Neural cell (in vitro differentiated cells): ENCODE measurements around the gene ZBTB2. TPM values are rescaled to one million over a fixed set of nuclear protein-coding genes. Genes with fewer than 3 reads are reported as not detected.

Experiments used
- H2AFZ ChIP-seq: fragments of 200-600, 300-800 bp; sonication (generic), shearing (Covaris generic); 2 replicates; pipeline ENCODE4 v1.6.0; 2014; ENCODE audit warnings: low read depth, mild to moderate bottlenecking, antibody characterized with exemption, low read length, moderate library complexity
- H3F3A ChIP-seq: fragments of 200-600 bp; shearing (Covaris generic); 2 replicates; pipeline ENCODE4 v1.6.1; 2016; ENCODE audit warnings: mild to moderate bottlenecking, moderate library complexity, mixed read lengths, antibody characterized with exemption, low read length; ENCODE audit not compliant: insufficient read depth, poor library complexity, severe bottlenecking
- H3K27ac ChIP-seq: fragments of 200-600, 300-800 bp; sonication (generic), shearing (Covaris generic); 2 replicates; pipeline ENCODE4 v1.5.1; 2014; ENCODE audit warnings: mild to moderate bottlenecking, low read length, moderate library complexity
- H3K27me3 ChIP-seq: fragments of 300-800, 200-600 bp; sonication (generic), shearing (Covaris generic); 2 replicates; pipeline ENCODE4 v1.6.0; 2014; ENCODE audit warnings: mild to moderate bottlenecking, low read depth, low read length, moderate library complexity; ENCODE audit not compliant: insufficient read depth
- H3K36me3 ChIP-seq: fragments of 300-800, 200-600 bp; sonication (generic), shearing (Covaris generic); 2 replicates; pipeline ENCODE4 v1.5.1; 2014; ENCODE audit warnings: mild to moderate bottlenecking, antibody characterized with exemption, low read length, moderate library complexity; ENCODE audit not compliant: insufficient read depth
- H3K4me2 ChIP-seq: fragments of 300-800, 200-600 bp; sonication (generic), shearing (Covaris generic); 2 replicates; pipeline ENCODE4 v1.6.0; 2014; ENCODE audit warnings: mild to moderate bottlenecking, low read length
- H3K4me3 ChIP-seq: fragments of 300-800, 200-600 bp; sonication (generic), shearing (Covaris generic); 2 replicates; pipeline ENCODE4 v1.5.1; 2014; ENCODE audit warnings: mild to moderate bottlenecking, low read length, moderate library complexity
- H3K79me2 ChIP-seq: fragments of 200-600 bp; shearing (Covaris generic); replicated peaks from 2 replicates; pipeline ENCODE4 v1.6.0; 2014; ENCODE audit warnings: mild to moderate bottlenecking, low read length, moderate library complexity; ENCODE audit not compliant: insufficient read depth
- H3K9ac ChIP-seq: fragments of 300-800, 200-600 bp; sonication (generic), shearing (Covaris generic); 2 replicates; pipeline ENCODE4 v1.6.1; 2016; ENCODE audit warnings: mild to moderate bottlenecking, low read length, mixed read lengths
- H3K9me2 ChIP-seq: fragments of 200-600 bp; shearing (Covaris generic); 2 replicates; pipeline ENCODE4 v1.6.1; 2016; ENCODE audit warnings: mild to moderate bottlenecking, low read length, mixed read lengths; ENCODE audit not compliant: insufficient read depth
- H3K9me3 ChIP-seq: fragments of 200-600, 300-800 bp; sonication (generic), shearing (Covaris generic); 2 replicates; pipeline ENCODE4 v1.6.1; 2016; ENCODE audit warnings: mild to moderate bottlenecking, mixed run types, low read length, moderate library complexity, mixed read lengths
- H4K20me1 ChIP-seq: fragments of 200-600 bp; shearing (Covaris generic); 2 replicates; pipeline ENCODE4 v1.6.1; 2016; ENCODE audit warnings: mild to moderate bottlenecking, mixed run types; ENCODE audit not compliant: insufficient read depth
- EP300 ChIP-seq: fragments of 450-650 bp; conservative IDR thresholded peaks from 2 replicates; pipeline ENCODE4 v1.6.1; 2014; ENCODE audit warnings: antibody characterized with exemption, mild to moderate bottlenecking, moderate library complexity; ENCODE audit not compliant: poor library complexity, severe bottlenecking
- EZH2 ChIP-seq: fragments of 200-600, 300-800 bp; shearing (Covaris generic), sonication (generic); IDR thresholded peaks from 2 replicates; pipeline ENCODE4 v1.6.1; 2014; ENCODE audit warnings: antibody characterized with exemption, low read length, borderline replicate concordance, mild to moderate bottlenecking; ENCODE audit not compliant: insufficient read depth, poor library complexity, severe bottlenecking
- MXI1 ChIP-seq: fragments of 450-650 bp; conservative IDR thresholded peaks from 2 replicates; pipeline ENCODE4 v1.6.1; 2014; ENCODE audit warnings: antibody characterized with exemption, mild to moderate bottlenecking; ENCODE audit not compliant: poor library complexity, severe bottlenecking
- POLR2AphosphoS5 ChIP-seq: IDR thresholded peaks from 2 replicates; pipeline ENCODE4 v1.6.1; 2012
- RAD21 ChIP-seq: fragments of 450-650 bp; conservative IDR thresholded peaks from 2 replicates; pipeline ENCODE4 v1.6.1; 2014; ENCODE audit warnings: antibody characterized with exemption, mild to moderate bottlenecking, moderate library complexity
- SMC3 ChIP-seq: fragments of 450-650 bp; conservative IDR thresholded peaks from 2 replicates; pipeline ENCODE4 v1.6.1; 2014; ENCODE audit warnings: antibody characterized with exemption, mild to moderate bottlenecking, moderate library complexity; ENCODE audit not compliant: poor library complexity
- TAF1 ChIP-seq: IDR thresholded peaks from 2 replicates; pipeline ENCODE4 v1.6.1; 2012; ENCODE audit warnings: low read depth
- polyA plus RNA-seq: library from polyadenylated mRNA; depleted of rRNA; stranded (reverse); fragments of >200 nt; gene quantifications from 2 replicates; pipeline ENCODE4 v1.2.3, GENCODE V29; 2014
- TF ChIP-seq, protein P1 (sequence below): fragments of 450-650 bp; IDR thresholded peaks from 2 replicates; pipeline ENCODE4 v1.5.1; 2014; ENCODE audit warnings: antibody characterized with exemption, mild to moderate bottlenecking, moderate library complexity; ENCODE audit not compliant: poor library complexity, severe bottlenecking
- TF ChIP-seq, protein P2 (sequence below): IDR thresholded peaks from 2 replicates; pipeline ENCODE4 v1.6.1; 2012; ENCODE audit warnings: borderline replicate concordance

The ZBTB2 gene
- polyA plus RNA-seq, 1 donor from 2014 or later: 10.3 TPM

GRCh38 chr6:151379933-151380847 lies 11.2 kb downstream of the ZBTB2 start:
- TF ChIP-seq, protein P1, sequence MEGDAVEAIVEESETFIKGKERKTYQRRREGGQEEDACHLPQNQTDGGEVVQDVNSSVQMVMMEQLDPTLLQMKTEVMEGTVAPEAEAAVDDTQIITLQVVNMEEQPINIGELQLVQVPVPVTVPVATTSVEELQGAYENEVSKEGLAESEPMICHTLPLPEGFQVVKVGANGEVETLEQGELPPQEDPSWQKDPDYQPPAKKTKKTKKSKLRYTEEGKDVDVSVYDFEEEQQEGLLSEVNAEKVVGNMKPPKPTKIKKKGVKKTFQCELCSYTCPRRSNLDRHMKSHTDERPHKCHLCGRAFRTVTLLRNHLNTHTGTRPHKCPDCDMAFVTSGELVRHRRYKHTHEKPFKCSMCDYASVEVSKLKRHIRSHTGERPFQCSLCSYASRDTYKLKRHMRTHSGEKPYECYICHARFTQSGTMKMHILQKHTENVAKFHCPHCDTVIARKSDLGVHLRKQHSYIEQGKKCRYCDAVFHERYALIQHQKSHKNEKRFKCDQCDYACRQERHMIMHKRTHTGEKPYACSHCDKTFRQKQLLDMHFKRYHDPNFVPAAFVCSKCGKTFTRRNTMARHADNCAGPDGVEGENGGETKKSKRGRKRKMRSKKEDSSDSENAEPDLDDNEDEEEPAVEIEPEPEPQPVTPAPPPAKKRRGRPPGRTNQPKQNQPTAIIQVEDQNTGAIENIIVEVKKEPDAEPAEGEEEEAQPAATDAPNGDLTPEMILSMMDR: no peak
- TF ChIP-seq EZH2: no peak
- Histone ChIP-seq H3K9me2 (no peaks in the 10 kb centered on the region), H2AFZ (no peak overlapping the region), H3K9ac (no peak overlapping the region), H3K27ac (no peak overlapping the region), H3K9me3 (no peaks in the 10 kb centered on the region), H3K79me2 (peaks cover 10% of the 10 kb centered on the region), H3K4me2 (no peak overlapping the region), H3K27me3 (no peaks in the 10 kb centered on the region), H3K36me3 (no peaks in the 10 kb centered on the region), H4K20me1 (no peaks in the 10 kb centered on the region), H3K4me3 (no peak overlapping the region), H3F3A (no peaks in the 10 kb centered on the region)

DNA sequence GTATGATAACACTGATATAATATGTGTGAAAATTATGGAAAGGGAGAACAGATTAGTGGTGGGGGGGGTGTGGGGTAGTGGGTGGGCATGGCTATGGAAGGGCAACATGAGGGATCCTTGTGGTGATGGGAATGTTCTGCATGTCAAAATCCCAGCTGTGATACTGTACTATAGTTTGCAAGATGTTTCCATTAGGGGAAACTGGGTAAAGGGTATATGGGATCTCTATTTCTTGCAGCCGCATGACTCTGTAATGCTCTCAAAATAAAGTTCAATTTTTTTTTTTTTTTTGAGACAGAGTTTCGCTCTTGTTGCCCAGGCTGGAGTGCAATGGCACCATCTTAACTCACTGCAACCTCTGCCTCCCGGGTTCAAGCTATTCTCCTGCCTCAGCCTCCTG lies 14.3 kb downstream of the ZBTB2 start:
- no peaks in the 10 kb centered on the region for H3K9me2 ChIP-seq
- H3K4me2 ChIP-seq: no peak overlapping the region
- H3K4me3 ChIP-seq: no peak overlapping the region
- H3K79me2 ChIP-seq: peaks cover 10% of the 10 kb centered on the region
- no peaks in the 10 kb centered on the region for H3F3A ChIP-seq
- no peak overlapping the region for H3K27ac ChIP-seq
- H3K27me3 ChIP-seq: no peaks in the 10 kb centered on the region
- H3K9me3 ChIP-seq: no peaks in the 10 kb centered on the region
- TF ChIP-seq SMC3: no peak
- TF ChIP-seq EZH2: no peak
- no peak for TF ChIP-seq RAD21
- TF ChIP-seq, protein P2, sequence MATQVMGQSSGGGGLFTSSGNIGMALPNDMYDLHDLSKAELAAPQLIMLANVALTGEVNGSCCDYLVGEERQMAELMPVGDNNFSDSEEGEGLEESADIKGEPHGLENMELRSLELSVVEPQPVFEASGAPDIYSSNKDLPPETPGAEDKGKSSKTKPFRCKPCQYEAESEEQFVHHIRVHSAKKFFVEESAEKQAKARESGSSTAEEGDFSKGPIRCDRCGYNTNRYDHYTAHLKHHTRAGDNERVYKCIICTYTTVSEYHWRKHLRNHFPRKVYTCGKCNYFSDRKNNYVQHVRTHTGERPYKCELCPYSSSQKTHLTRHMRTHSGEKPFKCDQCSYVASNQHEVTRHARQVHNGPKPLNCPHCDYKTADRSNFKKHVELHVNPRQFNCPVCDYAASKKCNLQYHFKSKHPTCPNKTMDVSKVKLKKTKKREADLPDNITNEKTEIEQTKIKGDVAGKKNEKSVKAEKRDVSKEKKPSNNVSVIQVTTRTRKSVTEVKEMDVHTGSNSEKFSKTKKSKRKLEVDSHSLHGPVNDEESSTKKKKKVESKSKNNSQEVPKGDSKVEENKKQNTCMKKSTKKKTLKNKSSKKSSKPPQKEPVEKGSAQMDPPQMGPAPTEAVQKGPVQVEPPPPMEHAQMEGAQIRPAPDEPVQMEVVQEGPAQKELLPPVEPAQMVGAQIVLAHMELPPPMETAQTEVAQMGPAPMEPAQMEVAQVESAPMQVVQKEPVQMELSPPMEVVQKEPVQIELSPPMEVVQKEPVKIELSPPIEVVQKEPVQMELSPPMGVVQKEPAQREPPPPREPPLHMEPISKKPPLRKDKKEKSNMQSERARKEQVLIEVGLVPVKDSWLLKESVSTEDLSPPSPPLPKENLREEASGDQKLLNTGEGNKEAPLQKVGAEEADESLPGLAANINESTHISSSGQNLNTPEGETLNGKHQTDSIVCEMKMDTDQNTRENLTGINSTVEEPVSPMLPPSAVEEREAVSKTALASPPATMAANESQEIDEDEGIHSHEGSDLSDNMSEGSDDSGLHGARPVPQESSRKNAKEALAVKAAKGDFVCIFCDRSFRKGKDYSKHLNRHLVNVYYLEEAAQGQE: no peak
- TF ChIP-seq, protein P1: no peak
- TF ChIP-seq MXI1: no peak
- no peak for TF ChIP-seq TAF1
- no peak for TF ChIP-seq EP300
- TF ChIP-seq POLR2AphosphoS5: no peak
- H4K20me1 ChIP-seq: no peaks in the 10 kb centered on the region
- H3K9ac ChIP-seq: no peak overlapping the region
- H2AFZ ChIP-seq: no peak overlapping the region
- H3K36me3 ChIP-seq: no peaks in the 10 kb centered on the region
